ENCODE measurements around the gene SLC8B1. TPM values are rescaled to one million over a fixed set of nuclear protein-coding genes. Genes with fewer than 3 reads are reported as not detected.

The SLC8B1 gene
- total RNA-seq, 1 donor from 2014 or later = 45.6 TPM

DNA sequence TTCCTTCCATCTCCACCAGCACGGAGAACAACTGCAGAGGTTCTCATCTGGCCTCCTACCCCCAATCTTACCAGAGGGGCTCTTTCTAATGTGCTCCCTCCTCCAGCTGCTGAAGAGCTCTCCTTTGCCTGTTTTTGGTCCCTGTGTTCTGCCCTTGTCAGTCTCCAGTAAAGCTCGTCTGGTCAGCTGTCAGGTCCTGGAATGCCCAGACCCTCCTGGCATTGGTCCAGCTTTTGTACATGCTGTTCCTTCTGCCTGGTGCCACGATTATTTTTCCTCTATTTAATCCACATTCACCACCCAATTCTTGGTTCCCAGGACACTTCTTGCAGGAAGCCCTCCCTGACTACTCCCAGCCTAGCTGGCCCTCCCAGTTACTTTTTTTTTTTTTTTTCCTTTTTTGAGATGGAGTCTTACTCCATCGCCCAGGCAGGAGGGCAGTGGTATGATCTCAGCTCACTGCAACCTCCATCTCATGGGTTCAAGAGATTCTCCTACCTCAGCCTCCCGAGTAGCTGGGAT, 6.5 kb downstream of the SLC8B1 start:
- Mint-ChIP-seq H3K27ac (ENCODE audit: unreplicated experiment) (no peak overlapping the region), H3K4me1 (ENCODE audit: unreplicated experiment) (peaks cover 37% of the 10 kb centered on the region), H3K27me3 (ENCODE audit: unreplicated experiment) (no peaks in the 10 kb centered on the region), H3K9me3 (ENCODE audit: unreplicated experiment) (no peaks in the 10 kb centered on the region), H3K4me3 (ENCODE audit: unreplicated experiment) (no peak overlapping the region), H3K36me3 (ENCODE audit: unreplicated experiment) (peaks cover 30% of the 10 kb centered on the region)
- TF ChIP-seq, protein P1, sequence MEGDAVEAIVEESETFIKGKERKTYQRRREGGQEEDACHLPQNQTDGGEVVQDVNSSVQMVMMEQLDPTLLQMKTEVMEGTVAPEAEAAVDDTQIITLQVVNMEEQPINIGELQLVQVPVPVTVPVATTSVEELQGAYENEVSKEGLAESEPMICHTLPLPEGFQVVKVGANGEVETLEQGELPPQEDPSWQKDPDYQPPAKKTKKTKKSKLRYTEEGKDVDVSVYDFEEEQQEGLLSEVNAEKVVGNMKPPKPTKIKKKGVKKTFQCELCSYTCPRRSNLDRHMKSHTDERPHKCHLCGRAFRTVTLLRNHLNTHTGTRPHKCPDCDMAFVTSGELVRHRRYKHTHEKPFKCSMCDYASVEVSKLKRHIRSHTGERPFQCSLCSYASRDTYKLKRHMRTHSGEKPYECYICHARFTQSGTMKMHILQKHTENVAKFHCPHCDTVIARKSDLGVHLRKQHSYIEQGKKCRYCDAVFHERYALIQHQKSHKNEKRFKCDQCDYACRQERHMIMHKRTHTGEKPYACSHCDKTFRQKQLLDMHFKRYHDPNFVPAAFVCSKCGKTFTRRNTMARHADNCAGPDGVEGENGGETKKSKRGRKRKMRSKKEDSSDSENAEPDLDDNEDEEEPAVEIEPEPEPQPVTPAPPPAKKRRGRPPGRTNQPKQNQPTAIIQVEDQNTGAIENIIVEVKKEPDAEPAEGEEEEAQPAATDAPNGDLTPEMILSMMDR (IDR thresholded peaks at IDR 0.05) = no peak
- no peak for DNase-seq (ENCODE audit: extremely low spot score, unreplicated experiment)

- H3K36me3 Mint-ChIP-seq (ENCODE audit: unreplicated experiment) = peaks cover 28% of the 10 kb centered on the region
- no peaks in the 10 kb centered on the region for H3K27me3 Mint-ChIP-seq (ENCODE audit: unreplicated experiment)
- H3K4me3 Mint-ChIP-seq (ENCODE audit: unreplicated experiment) = peak overlapping the region; percentile 0
- DNase-seq (ENCODE audit: extremely low spot score, unreplicated experiment) = no peak
- no peaks in the 10 kb centered on the region for H3K9me3 Mint-ChIP-seq (ENCODE audit: unreplicated experiment)
- H3K4me1 Mint-ChIP-seq (ENCODE audit: unreplicated experiment) = peaks cover 27% of the 10 kb centered on the region
- H3K27ac Mint-ChIP-seq (ENCODE audit: unreplicated experiment) = peak overlapping the region; percentile 86
- TF ChIP-seq, protein P1 (IDR thresholded peaks at IDR 0.05) = peak; percentile 33
Observed at GRCh38 chr12:113326775-113327395, 8.0 kb downstream of the SLC8B1 start.

- Mint-ChIP-seq H3K36me3 (ENCODE audit: unreplicated experiment) (peaks cover 27% of the 10 kb centered on the region), H3K9me3 (ENCODE audit: unreplicated experiment) (no peaks in the 10 kb centered on the region), H3K4me3 (ENCODE audit: unreplicated experiment) (no peak overlapping the region), H3K27me3 (ENCODE audit: unreplicated experiment) (no peaks in the 10 kb centered on the region), H3K27ac (ENCODE audit: unreplicated experiment) (peak overlapping the region; percentile 86), H3K4me1 (ENCODE audit: unreplicated experiment) (peaks cover 27% of the 10 kb centered on the region)
- DNase-seq (ENCODE audit: extremely low spot score, unreplicated experiment) = no peak
- TF ChIP-seq, protein P1 (IDR thresholded peaks at IDR 0.05) = no peak
Observed at GRCh38 chr12:113325916-113326315, 9.0 kb downstream of the SLC8B1 start.

DNA sequence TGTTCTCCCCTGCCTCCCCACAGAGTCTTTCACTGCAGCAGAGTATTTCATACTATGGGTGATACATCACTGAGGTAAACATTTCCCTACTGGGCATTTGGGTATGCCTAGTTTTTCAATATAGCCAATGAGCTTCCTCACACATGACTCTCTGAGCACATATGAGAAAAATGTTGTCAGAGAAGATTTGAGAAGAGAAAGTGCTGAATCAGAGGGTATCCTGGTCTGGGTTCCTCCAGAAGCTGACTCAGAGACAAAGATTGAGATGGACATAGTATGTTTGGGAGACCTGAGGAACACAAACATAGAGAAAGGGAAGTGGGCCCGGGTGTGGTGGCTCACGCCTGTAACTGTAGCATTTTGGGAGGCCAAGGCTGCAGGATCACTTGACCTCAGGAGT, 12.6 kb downstream of the SLC8B1 start:
- no peak overlapping the region for H3K27ac Mint-ChIP-seq (ENCODE audit: unreplicated experiment)
- peaks cover 36% of the 10 kb centered on the region for H3K36me3 Mint-ChIP-seq (ENCODE audit: unreplicated experiment)
- no peaks in the 10 kb centered on the region for H3K27me3 Mint-ChIP-seq (ENCODE audit: unreplicated experiment)
- H3K4me1 Mint-ChIP-seq (ENCODE audit: unreplicated experiment) = peaks cover 20% of the 10 kb centered on the region
- no peaks in the 10 kb centered on the region for H3K9me3 Mint-ChIP-seq (ENCODE audit: unreplicated experiment)
- TF ChIP-seq, protein P1 (IDR thresholded peaks at IDR 0.05) = no peak
- DNase-seq (ENCODE audit: extremely low spot score, unreplicated experiment) = no peak
- H3K4me3 Mint-ChIP-seq (ENCODE audit: unreplicated experiment) = no peak overlapping the region

DNA sequence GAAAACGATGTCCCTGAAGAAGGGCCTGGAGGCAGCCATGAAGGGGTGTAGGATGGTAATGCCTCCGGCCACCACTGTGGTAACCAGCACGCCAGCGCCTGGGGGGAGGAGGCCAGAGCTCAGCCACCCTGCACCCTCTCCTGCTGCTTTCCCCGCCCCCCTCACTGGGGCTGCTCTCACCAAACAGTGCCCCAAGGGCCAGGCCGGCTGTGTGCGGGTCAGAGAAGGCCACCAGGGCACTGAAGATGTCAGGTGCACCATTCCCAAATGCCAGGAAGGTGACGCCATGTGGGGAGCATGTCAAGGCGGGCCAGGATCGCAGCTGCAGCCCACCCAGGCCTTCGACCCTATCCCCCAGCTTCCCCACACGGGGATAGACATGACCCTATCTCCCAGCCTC, 14.5 kb downstream of the SLC8B1 start:
- no peak overlapping the region for H3K27ac Mint-ChIP-seq (ENCODE audit: unreplicated experiment)
- peaks cover 34% of the 10 kb centered on the region for H3K36me3 Mint-ChIP-seq (ENCODE audit: unreplicated experiment)
- no peaks in the 10 kb centered on the region for H3K27me3 Mint-ChIP-seq (ENCODE audit: unreplicated experiment)
- TF ChIP-seq, protein P1 (IDR thresholded peaks at IDR 0.05) = no peak
- no peak for DNase-seq (ENCODE audit: extremely low spot score, unreplicated experiment)
- no peak overlapping the region for H3K4me3 Mint-ChIP-seq (ENCODE audit: unreplicated experiment)
- H3K9me3 Mint-ChIP-seq (ENCODE audit: unreplicated experiment) = no peaks in the 10 kb centered on the region
- H3K4me1 Mint-ChIP-seq (ENCODE audit: unreplicated experiment) = peaks cover 2% of the 10 kb centered on the region

All from osteocyte (in vitro differentiated cells).